Natural killer cell treated with Interleukin-12 subunit alpha and Interleukin-12 subunit beta and Interleukin-15 and Interleukin-18, amount 100 ng/mL, for 72 hours (primary cell): ENCODE data around the gene SSPN. TPM values are rescaled to one million over a fixed set of nuclear protein-coding genes. Genes with fewer than 3 reads are reported as not detected.

Source experiments
- ATAC-seq, 2 donors: fragments of 150-1000 bp; cut with Tn5 transposase in 1 of 2; sonication (Bioruptor Pico), chemical (Tn5 transposase) in 1 of 2; 2 replicates each; pipeline ENCODE4 v1.10.0; 2021
- DNase-seq: peaks from one replicate; pipeline ENCODE4 v3.0.0; 2022; ENCODE audit warnings: low spot score
- H3K27ac Mint-ChIP-seq, 2 donors: 1 replicate in 1 of 2; 2 replicates in 1 of 2; pipeline ENCODE4 v1.8.0; 2022; ENCODE audit warnings: mixed read lengths in 2 of 2, mild to moderate bottlenecking in 1 of 2, moderate library complexity in 1 of 2
- H3K27me3 Mint-ChIP-seq, 2 donors: 1 replicate in 1 of 2; 2 replicates in 1 of 2; pipeline ENCODE4 v1.8.0; 2022; ENCODE audit warnings: mixed read lengths in 2 of 2
- H3K36me3 Mint-ChIP-seq: one replicate; pipeline ENCODE4 v1.8.0; 2022; ENCODE audit warnings: mixed read lengths
- H3K4me1 Mint-ChIP-seq, 2 donors: 1 replicate in 1 of 2; 2 replicates in 1 of 2; pipeline ENCODE4 v1.8.0; 2022; ENCODE audit warnings: low read depth in 2 of 2, mixed read lengths in 2 of 2, mild to moderate bottlenecking in 1 of 2
- H3K4me3 Mint-ChIP-seq: one replicate; pipeline ENCODE4 v1.8.0; 2022; ENCODE audit warnings: mixed read lengths
- H3K9me3 Mint-ChIP-seq: 2 replicates; pipeline ENCODE4 v1.8.0; 2022; ENCODE audit warnings: mixed read lengths
- total RNA-seq, 2 donors: library from RNA; stranded (reverse); gene quantifications; one replicate each; pipeline ENCODE4 v1.2.3, GENCODE V29; 2022

The SSPN gene
- total RNA-seq, 2 donors from 2014 or later = 1.3 TPM; not detected in 1

DNA sequence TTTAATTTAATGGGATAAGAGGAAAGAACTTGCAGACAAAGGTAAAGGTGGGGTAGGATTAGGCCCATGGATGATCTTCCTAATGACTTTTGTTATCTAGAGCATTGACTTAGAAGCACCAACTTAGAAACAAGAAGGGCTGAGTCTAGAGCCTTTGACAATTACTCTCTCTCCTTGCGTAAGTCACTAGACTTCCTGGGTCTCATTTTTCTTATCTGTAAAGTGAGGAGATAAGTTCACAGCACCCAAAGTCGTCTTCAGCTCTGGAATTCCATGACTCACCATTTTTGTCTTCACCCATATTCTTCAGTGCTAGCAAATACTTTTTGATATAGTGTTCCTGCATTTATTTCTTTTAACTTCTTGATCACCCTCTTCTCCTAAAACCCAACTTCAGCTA lies 75.7 kb downstream of the SSPN start:
- Mint-ChIP-seq H3K4me1 (peaks cover 13 to 14% of the 10 kb centered on the region in 2 donors), H3K36me3 (no peaks in the 10 kb centered on the region), H3K27ac (no peak overlapping the region), H3K9me3 (no peaks in the 10 kb centered on the region), H3K4me3 (no peak overlapping the region), H3K27me3 (peaks cover 6 to 8% of the 10 kb centered on the region in 2 donors)
- ATAC-seq (no peak), DNase-seq (no peak)

DNA sequence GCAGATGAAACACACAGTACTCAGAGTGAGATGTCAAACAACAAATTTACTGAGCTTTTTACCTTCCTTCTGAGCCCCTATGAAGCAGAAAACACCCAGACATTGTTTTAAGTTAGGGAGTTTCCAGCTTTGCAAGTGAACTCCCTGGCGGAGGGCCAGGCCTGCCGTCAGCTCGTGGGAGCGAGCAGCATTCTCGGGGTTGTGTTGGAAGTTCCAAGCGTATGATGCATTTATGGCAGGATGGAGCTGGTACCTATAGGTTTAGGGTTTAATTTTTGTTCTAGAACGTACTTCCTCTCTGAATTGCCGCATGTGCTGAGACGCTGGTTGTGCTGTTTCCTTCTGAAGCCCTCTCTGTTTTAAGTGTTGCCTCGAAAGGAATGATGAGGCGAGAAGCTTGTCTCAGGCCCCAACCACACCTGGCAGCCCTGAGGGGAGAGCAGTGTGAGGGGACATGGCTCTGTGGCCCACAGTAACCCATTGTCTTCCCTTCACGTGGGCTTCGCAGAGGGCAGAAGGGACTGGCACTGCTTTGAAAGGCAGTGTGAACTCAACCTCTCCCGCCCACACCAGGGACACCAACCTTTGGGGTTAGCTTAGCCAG lies 76.6 kb downstream of the SSPN start:
- Mint-ChIP-seq H3K4me3 (no peak overlapping the region), H3K27ac (no peak overlapping the region), H3K9me3 (no peaks in the 10 kb centered on the region), H3K36me3 (no peaks in the 10 kb centered on the region), H3K27me3 (peaks cover 6 to 8% of the 10 kb centered on the region in 2 donors), H3K4me1 (peaks cover 14 to 15% of the 10 kb centered on the region in 2 donors)
- ATAC-seq = no peak
- DNase-seq = no peak

- H3K4me1 Mint-ChIP-seq = peaks cover 18 to 19% of the 10 kb centered on the region in 2 donors
- no peak for ATAC-seq
- H3K4me3 Mint-ChIP-seq = no peak overlapping the region
- DNase-seq = no peak
- H3K9me3 Mint-ChIP-seq = no peaks in the 10 kb centered on the region
- H3K36me3 Mint-ChIP-seq = no peaks in the 10 kb centered on the region
- peaks cover 6 to 8% of the 10 kb centered on the region in 2 donors for H3K27me3 Mint-ChIP-seq
- no peak overlapping the region for H3K27ac Mint-ChIP-seq
Observed at GRCh38 chr12:26272851-26273250, 77.5 kb downstream of the SSPN start.

GRCh38 chr12:26273811-26274210 lies 78.4 kb downstream of the SSPN start:
- DNase-seq = no peak
- H3K36me3 Mint-ChIP-seq = no peaks in the 10 kb centered on the region

GRCh38 chr12:26274441-26275312 lies 79.3 kb downstream of the SSPN start:
- Mint-ChIP-seq H3K4me3 (peak overlapping the region; percentile 50), H3K27me3 (peaks cover 12 to 15% of the 10 kb centered on the region in 2 donors), H3K27ac (peak overlapping the region; percentile 78 to 83), H3K36me3 (no peaks in the 10 kb centered on the region), H3K9me3 (no peaks in the 10 kb centered on the region), H3K4me1 (peaks cover 24 to 27% of the 10 kb centered on the region in 2 donors)
- DNase-seq = peak; percentile 78
- ATAC-seq = peak; percentile 98

More at GRCh38 chr12:26273811-26274210, 78.4 kb downstream of the SSPN start:
- no peak for ATAC-seq
- peak overlapping the region; percentile 78 to 83 for H3K27ac Mint-ChIP-seq
- peaks cover 6 to 8% of the 10 kb centered on the region in 2 donors for H3K27me3 Mint-ChIP-seq
- H3K4me3 Mint-ChIP-seq = no peak overlapping the region
- no peaks in the 10 kb centered on the region for H3K9me3 Mint-ChIP-seq
- H3K4me1 Mint-ChIP-seq = peaks cover 22 to 24% of the 10 kb centered on the region in 2 donors

- Mint-ChIP-seq H3K4me3 (peak overlapping the region; percentile 50), H3K9me3 (no peaks in the 10 kb centered on the region), H3K36me3 (no peaks in the 10 kb centered on the region), H3K4me1 (peaks cover 24 to 27% of the 10 kb centered on the region in 2 donors), H3K27me3 (peaks cover 12 to 15% of the 10 kb centered on the region in 2 donors), H3K27ac (peak overlapping the region; percentile 78 to 83)
- DNase-seq = no peak
- no peak for ATAC-seq
Observed at GRCh38 chr12:26275313-26276131, 80.1 kb downstream of the SSPN start.

DNA sequence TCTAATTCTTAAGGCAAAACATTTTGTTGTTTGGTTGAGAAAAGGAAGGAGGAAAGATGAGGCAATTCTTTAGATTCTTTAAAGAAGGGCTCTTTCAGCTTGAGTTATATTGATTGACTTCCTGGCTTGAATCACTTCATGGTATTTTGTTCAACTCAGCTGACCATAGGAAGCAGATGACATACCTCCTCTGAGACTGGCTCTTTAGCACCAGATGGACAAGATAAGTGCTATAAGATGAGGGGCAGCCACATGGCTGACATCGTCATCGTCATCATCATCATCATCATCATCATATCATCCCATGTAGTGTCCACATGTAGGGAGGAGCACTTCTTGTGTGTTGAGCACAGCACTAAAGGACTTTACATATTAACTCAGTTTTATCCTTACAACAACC lies 81.3 kb downstream of the SSPN start:
- H3K9me3 Mint-ChIP-seq = no peaks in the 10 kb centered on the region
- no peak overlapping the region for H3K4me3 Mint-ChIP-seq
- H3K27me3 Mint-ChIP-seq = peaks cover 7 to 11% of the 10 kb centered on the region in 2 donors
- H3K4me1 Mint-ChIP-seq = peaks cover 24 to 27% of the 10 kb centered on the region in 2 donors
- no peaks in the 10 kb centered on the region for H3K36me3 Mint-ChIP-seq
- ATAC-seq (no peak), DNase-seq (no peak)
- H3K27ac Mint-ChIP-seq = no peak overlapping the region

DNA sequence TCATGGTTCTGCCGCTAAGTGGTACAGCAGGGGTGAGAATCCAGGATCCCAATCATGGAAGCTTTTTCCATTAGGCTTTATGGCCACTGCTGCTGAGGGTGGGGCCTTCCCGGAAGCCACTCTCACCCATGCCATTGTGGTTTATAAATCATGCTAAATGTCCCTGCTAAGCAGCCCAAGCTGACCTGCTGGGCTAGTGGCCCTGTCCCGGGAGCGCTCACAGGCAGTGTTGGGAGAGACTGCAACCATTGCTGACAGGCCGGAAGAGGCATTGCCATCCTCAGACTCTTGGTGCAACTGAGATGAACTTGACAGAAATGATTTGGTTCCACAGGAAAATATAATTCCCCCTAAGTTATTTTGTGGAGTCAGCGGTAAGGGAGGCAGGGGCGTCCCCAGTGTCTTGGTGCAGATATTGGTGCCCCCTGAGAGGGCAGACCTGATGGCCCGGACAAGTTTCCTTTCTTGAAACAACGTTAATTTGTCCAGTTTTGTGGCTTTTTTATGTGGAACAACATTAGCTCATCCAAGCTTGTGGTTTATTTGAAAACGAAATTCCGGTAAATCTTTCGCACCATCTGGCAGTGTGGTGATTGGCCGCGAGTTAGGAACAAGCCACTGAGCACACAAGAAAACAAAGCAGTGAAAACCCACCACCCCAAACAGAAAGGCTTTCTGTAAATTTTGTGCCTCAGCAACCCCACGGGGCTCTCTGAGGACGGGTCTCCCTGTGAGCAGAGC lies 82.3 kb downstream of the SSPN start:
- H3K36me3 Mint-ChIP-seq = no peaks in the 10 kb centered on the region
- H3K27me3 Mint-ChIP-seq = peaks cover 7 to 11% of the 10 kb centered on the region in 2 donors
- H3K9me3 Mint-ChIP-seq = no peaks in the 10 kb centered on the region
- peak overlapping the region; percentile 15 for H3K4me3 Mint-ChIP-seq
- H3K27ac Mint-ChIP-seq = no peak overlapping the region
- H3K4me1 Mint-ChIP-seq = peaks cover 25 to 27% of the 10 kb centered on the region in 2 donors
- no peak for DNase-seq
- no peak for ATAC-seq

DNA sequence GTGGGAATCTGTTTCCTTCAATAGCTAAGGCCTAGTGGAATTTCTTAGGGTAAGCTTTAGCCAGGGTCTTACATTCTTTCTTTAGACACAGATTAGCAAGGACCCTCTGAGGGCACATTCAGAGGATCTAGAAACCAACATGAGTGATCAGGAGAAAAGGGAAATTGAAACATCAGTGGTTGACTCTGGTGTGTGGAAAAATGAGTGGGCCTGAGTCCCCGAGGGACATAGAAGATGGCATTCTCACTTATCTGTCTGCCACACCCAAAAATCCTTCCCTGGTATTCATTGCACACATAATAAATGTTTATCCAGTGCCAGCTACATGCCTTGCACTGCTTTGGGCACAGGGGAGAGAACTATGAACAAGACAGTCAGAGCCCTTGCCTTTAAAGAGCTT lies 82.9 kb downstream of the SSPN start:
- H3K4me3 Mint-ChIP-seq = no peak overlapping the region
- no peaks in the 10 kb centered on the region for H3K9me3 Mint-ChIP-seq
- DNase-seq (no peak), ATAC-seq (no peak)
- H3K36me3 Mint-ChIP-seq = no peaks in the 10 kb centered on the region
- H3K4me1 Mint-ChIP-seq = peaks cover 27 to 30% of the 10 kb centered on the region in 2 donors
- H3K27me3 Mint-ChIP-seq = peaks cover 7 to 11% of the 10 kb centered on the region in 2 donors
- H3K27ac Mint-ChIP-seq = no peak overlapping the region

GRCh38 chr12:26278666-26279065 lies 83.3 kb downstream of the SSPN start:
- no peak for DNase-seq
- Mint-ChIP-seq H3K9me3 (no peaks in the 10 kb centered on the region), H3K4me1 (peaks cover 27 to 30% of the 10 kb centered on the region in 2 donors), H3K27me3 (peaks cover 7 to 11% of the 10 kb centered on the region in 2 donors), H3K4me3 (no peak overlapping the region), H3K36me3 (no peaks in the 10 kb centered on the region), H3K27ac (no peak overlapping the region)
- no peak for ATAC-seq

GRCh38 chr12:26279091-26279490 lies 83.7 kb downstream of the SSPN start:
- ATAC-seq (no peak), DNase-seq (no peak)
- Mint-ChIP-seq H3K36me3 (no peaks in the 10 kb centered on the region), H3K4me1 (peaks cover 25 to 27% of the 10 kb centered on the region in 2 donors), H3K9me3 (no peaks in the 10 kb centered on the region), H3K27me3 (peaks cover 7 to 11% of the 10 kb centered on the region in 2 donors), H3K4me3 (no peak overlapping the region), H3K27ac (no peak overlapping the region)

GRCh38 chr12:26279908-26280307 lies 84.5 kb downstream of the SSPN start:
- peaks cover 7 to 9% of the 10 kb centered on the region in 2 donors for H3K27me3 Mint-ChIP-seq
- ATAC-seq = no peak

GRCh38 chr12:26280869-26281268 lies 85.5 kb downstream of the SSPN start:
- Mint-ChIP-seq H3K36me3 (no peaks in the 10 kb centered on the region), H3K27me3 (peaks cover 7 to 9% of the 10 kb centered on the region in 2 donors), H3K4me1 (peaks cover 14 to 16% of the 10 kb centered on the region in 2 donors), H3K9me3 (no peaks in the 10 kb centered on the region), H3K4me3 (no peak overlapping the region), H3K27ac (no peak overlapping the region)
- DNase-seq (no peak), ATAC-seq (no peak)

More at GRCh38 chr12:26279908-26280307, 84.5 kb downstream of the SSPN start:
- H3K4me1 Mint-ChIP-seq = peaks cover 17 to 19% of the 10 kb centered on the region in 2 donors
- H3K36me3 Mint-ChIP-seq = no peaks in the 10 kb centered on the region
- H3K4me3 Mint-ChIP-seq = no peak overlapping the region
- H3K9me3 Mint-ChIP-seq = no peaks in the 10 kb centered on the region
- no peak overlapping the region for H3K27ac Mint-ChIP-seq
- DNase-seq = no peak
